Breast epithelium (tissue), 3 donors: ENCODE data around the gene CCN6.

ENCODE experiments used
- CTCF ChIP-seq, 3 donors: fragments of 450-650 bp; IDR thresholded peaks; one replicate each; pipeline ENCODE4 v1.5.1; 2016 to 2017; ENCODE audit warnings: antibody characterized with exemption in 3 of 3, mild to moderate bottlenecking in 3 of 3, moderate library complexity in 3 of 3
- POLR2A ChIP-seq: fragments of 450-650 bp; IDR thresholded peaks from one replicate; pipeline ENCODE4 v1.6.1; 2016; ENCODE audit warnings: antibody characterized with exemption, mild to moderate bottlenecking, moderate library complexity
- POLR2AphosphoS5 ChIP-seq, 3 donors: sonication (generic); formaldehyde crosslinking; IDR thresholded peaks; one replicate each; pipeline ENCODE4 v1.6.1; 2017; ENCODE audit warnings: antibody characterized with exemption in 3 of 3

DNA sequence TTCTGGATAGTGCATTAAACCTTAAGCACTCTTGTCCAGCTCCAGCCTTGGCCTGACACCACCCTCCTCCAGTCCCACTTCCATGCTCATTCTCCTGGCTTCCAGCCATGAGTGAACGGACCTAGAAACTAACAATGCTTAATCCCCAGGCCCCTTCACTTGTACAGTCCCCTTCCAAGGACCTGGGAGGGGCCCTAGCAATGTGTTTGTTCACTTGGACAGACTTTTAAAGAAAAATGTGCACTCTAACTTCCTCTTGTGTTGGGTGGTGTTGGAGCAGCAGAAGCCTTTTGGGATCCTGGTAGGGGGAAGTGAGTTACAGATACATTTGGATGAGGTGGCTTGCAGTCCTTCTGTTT lies 48.9 kb upstream of the CCN6 start:
- no peak for TF ChIP-seq CTCF (IDR thresholded peaks at IDR 0.05)
- TF ChIP-seq POLR2A = no peak
- TF ChIP-seq POLR2AphosphoS5 (IDR thresholded peaks at IDR 0.05) = peak in 1 of 3 donors; percentile 10
